B cell (primary cell): ENCODE measurements around the gene PPARG. TPM values are rescaled to one million over a fixed set of nuclear protein-coding genes. Genes with fewer than 3 reads are reported as not detected.

ENCODE experiments used
- ATAC-seq: fragments of 200-7000 bp; cut with Tn5 transposase; one replicate; pipeline ENCODE4 v1.10.0; 2021; ENCODE audit warnings: low read depth, mild to moderate bottlenecking, moderate number of reproducible peaks, moderate library complexity
- CTCF ChIA-PET: fragments of 350-600 bp; sonication (Branson Sonifier 250); formaldehyde crosslinking; loops from one replicate; lab custom pipeline; 2021; ENCODE audit warnings: antibody characterized with exemption, inconsistent platforms; lab: Charles Lee
- POLR2A ChIA-PET: fragments of 350-600 bp; sonication (Branson Sonifier 250); formaldehyde crosslinking; loops from one replicate; lab custom pipeline; 2021; ENCODE audit warnings: antibody characterized with exemption; lab: Charles Lee
- DNase-seq: peaks from one replicate; pipeline ENCODE4 v3.0.0; 2013
- H2AFZ ChIP-seq: 2 replicates; pipeline ENCODE4 v1.6.1; 2012; ENCODE audit warnings: mild to moderate bottlenecking, low read depth, low read length; ENCODE audit not compliant: insufficient read depth, poor library complexity, severe bottlenecking
- H3K27ac ChIP-seq, 2 donors: 1 replicate in 1 of 2; 2 replicates in 1 of 2; pipeline ENCODE4 v1.5.1; 2012 to 2013; ENCODE audit warnings: low read length in 2 of 2, mild to moderate bottlenecking in 2 of 2, moderate library complexity in 1 of 2
- H3K27me3 ChIP-seq, 4 experiments: fragments of 200-600 bp in 1 of 4; sonication (generic) in 1 of 4; replicated peaks in 1 of 4; 1 replicate in 2 of 4; 2 replicates in 2 of 4; pipeline versions ENCODE4 v1.6.1 to v1.7.0; 2013 to 2016; ENCODE audit warnings: low read length in 3 of 4, mild to moderate bottlenecking in 2 of 4, mixed read lengths in 1 of 4, moderate library complexity in 1 of 4; ENCODE audit not compliant: insufficient read depth in 4 of 4, control insufficient read depth in 3 of 4; ENCODE audit errors: control extremely low read depth in 1 of 4
- H3K36me3 ChIP-seq, 2 experiments: replicated peaks in 1 of 2; 1 replicate in 1 of 2; 2 replicates in 1 of 2; pipeline versions ENCODE4 v1.6.1 to v1.7.1; 2013; ENCODE audit warnings: low read length in 1 of 2; ENCODE audit not compliant: insufficient read depth in 2 of 2, control insufficient read depth in 1 of 2; ENCODE audit errors: control extremely low read depth in 1 of 2, extremely low read depth in 1 of 2
- H3K4me1 ChIP-seq, 2 donors: fragments of 200-600 bp in 1 of 2; sonication (generic) in 1 of 2; 1 replicate in 1 of 2; 2 replicates in 1 of 2; pipeline versions ENCODE4 v1.5.1 to v1.6.1; 2013 to 2017; ENCODE audit warnings: low read length in 2 of 2; ENCODE audit not compliant: control insufficient read depth in 2 of 2, insufficient read depth in 2 of 2
- H3K4me2 ChIP-seq: replicated peaks from 2 replicates; pipeline ENCODE3; 2012; ENCODE audit warnings: mild to moderate bottlenecking, low read depth, low read length; ENCODE audit not compliant: poor library complexity, severe bottlenecking
- H3K4me3 ChIP-seq, 5 experiments: fragments of 200-600 bp in 1 of 5; sonication (generic) in 1 of 5; 1 replicate in 3 of 5; 2 replicates in 2 of 5; pipeline versions ENCODE4 v1.5.1 to v1.7.0; 2011 to 2016; ENCODE audit warnings: low read length in 4 of 5, mild to moderate bottlenecking in 4 of 5, low read depth in 2 of 5, control low read depth in 1 of 5, moderate library complexity in 1 of 5; ENCODE audit not compliant: insufficient read depth in 1 of 5; ENCODE audit errors: control extremely low read depth in 1 of 5, extremely low read depth in 1 of 5
- H3K79me2 ChIP-seq: fragments of 200-600 bp; sonication (generic); one replicate; pipeline ENCODE4 v1.6.0; 2016; ENCODE audit warnings: low read length; ENCODE audit not compliant: control insufficient read depth, insufficient read depth
- H3K9ac ChIP-seq: fragments of 200-600 bp; sonication (generic); 2 replicates; pipeline ENCODE4 v1.6.1; 2017; ENCODE audit warnings: mild to moderate bottlenecking, low read length, moderate library complexity
- H3K9me3 ChIP-seq, 3 donors: one replicate each; pipeline versions ENCODE4 v1.6.1 to v1.7.1; 2013; ENCODE audit warnings: low read length in 2 of 3; ENCODE audit not compliant: control insufficient read depth in 2 of 3, insufficient read depth in 1 of 3; ENCODE audit errors: control extremely low read depth in 1 of 3
- H4K20me1 ChIP-seq: 2 replicates; pipeline ENCODE4 v1.6.0; 2012; ENCODE audit warnings: mild to moderate bottlenecking, low read length; ENCODE audit not compliant: insufficient read depth, control insufficient read depth, poor library complexity, severe bottlenecking
- H3K27ac Mint-ChIP-seq: one replicate; pipeline ENCODE4 v1.8.0; 2021; ENCODE audit warnings: mixed read lengths
- H3K27me3 Mint-ChIP-seq: one replicate; pipeline ENCODE4 v1.8.0; 2021; ENCODE audit warnings: mixed read lengths
- H3K4me1 Mint-ChIP-seq: one replicate; pipeline ENCODE4 v1.8.0; 2021; ENCODE audit warnings: mixed read lengths
- H3K4me3 Mint-ChIP-seq: one replicate; pipeline ENCODE4 v1.8.0; 2021; ENCODE audit warnings: mixed read lengths
- H3K9me3 Mint-ChIP-seq: one replicate; pipeline ENCODE4 v1.8.0; 2022; ENCODE audit warnings: mixed read lengths; ENCODE audit not compliant: insufficient read depth
- CTCF ChIP-seq: fragments of 200-600 bp; IDR thresholded peaks from one replicate; pipeline ENCODE4 v1.8.0; 2022; ENCODE audit warnings: antibody characterized with exemption, mild to moderate bottlenecking
- EZH2 ChIP-seq: IDR thresholded peaks from 2 replicates; pipeline ENCODE4 v1.6.1; 2012; ENCODE audit warnings: borderline replicate concordance, low read depth, mild to moderate bottlenecking, moderate library complexity, low read length; ENCODE audit not compliant: insufficient read depth, poor library complexity, severe bottlenecking
- WGBS: methylation state at CpG from one replicate; pipeline ENCODE4 v1.1.5; 2013; ENCODE audit warnings: missing lambda C conversion rate; ENCODE audit not compliant: insufficient coverage; 5-methylcytosine and 5-hydroxymethylcytosine counted together
- intact Hi-C: fragments of 100-400 bp; cut with micrococcal nuclease; formaldehyde crosslinking; loops from one replicate; pipeline ENCODE4 v1.10.0; 2022
- polyA plus RNA-seq: library from polyadenylated mRNA; depleted of rRNA; stranded (reverse); fragments of >200 nt; gene quantifications from 2 replicates; pipeline ENCODE4 v1.2.3, GENCODE V29; 2012
- total RNA-seq, 2 donors: library from RNA; stranded (reverse); fragments of 120-200 nt in 1 of 2; gene quantifications; 1 replicate in 1 of 2; 2 replicates in 1 of 2; pipeline versions ENCODE4 v1.2.3 to v1.2.4, GENCODE V29; 2013 to 2022

Gene PPARG
- total and polyA plus RNA-seq, 2 donors (not counting 1 experiment from before 2014, with no cell fraction given), result 0.12 to 0.44 TPM

GRCh38 chr3:12476238-12476897, 187.5 kb downstream of the PPARG start:
- no peak for ATAC-seq
- Histone ChIP-seq H4K20me1 (no peaks in the 10 kb centered on the region), H3K9ac (no peak overlapping the region), H2AFZ (no peak overlapping the region), H3K4me3 (no peak overlapping the region), H3K4me2 (no peak overlapping the region), H3K27me3 (no peaks in the 10 kb centered on the region), H3K36me3 (no peaks in the 10 kb centered on the region), H3K9me3 (no peaks in the 10 kb centered on the region), H3K27ac (no peak overlapping the region), H3K79me2 (no peaks in the 10 kb centered on the region), H3K4me1 (peaks cover 0 to 9% of the 10 kb centered on the region in 2 donors)
- H3K4me1 Mint-ChIP-seq, result peaks cover 4% of the 10 kb centered on the region
- DNase-seq, result no peak
- ChIA-PET POLR2A (no interaction called here), CTCF (interaction anchor here (10.5 kb wide), 1 partner anchor 342 kb away, joined by 200 read pairs; no protein-coding TSS in a partner anchor)
- no peaks in the 10 kb centered on the region for H3K27me3 Mint-ChIP-seq
- 85% methylated on average over 3 of the region's 5 CpGs for WGBS
- H3K27ac Mint-ChIP-seq, result no peak overlapping the region
- no peak overlapping the region for H3K4me3 Mint-ChIP-seq
- no peaks in the 10 kb centered on the region for H3K9me3 Mint-ChIP-seq
- intact Hi-C loops, result no loop called here
- TF ChIP-seq EZH2, result no peak

- Mint-ChIP-seq H3K27me3 (no peaks in the 10 kb centered on the region), H3K4me1 (peaks cover 4% of the 10 kb centered on the region), H3K9me3 (no peaks in the 10 kb centered on the region), H3K27ac (no peak overlapping the region), H3K4me3 (no peak overlapping the region)
- Histone ChIP-seq H3K27me3 (no peaks in the 10 kb centered on the region), H3K9ac (no peak overlapping the region), H2AFZ (no peak overlapping the region), H3K27ac (no peak overlapping the region), H3K36me3 (no peaks in the 10 kb centered on the region), H4K20me1 (no peaks in the 10 kb centered on the region), H3K9me3 (no peaks in the 10 kb centered on the region), H3K4me1 (peaks cover 0 to 9% of the 10 kb centered on the region in 2 donors), H3K4me3 (no peak overlapping the region), H3K4me2 (no peak overlapping the region), H3K79me2 (no peaks in the 10 kb centered on the region)
- 100% methylated on average over 5 of the region's 5 CpGs for WGBS
- no peak for ATAC-seq
- DNase-seq, result no peak
- POLR2A ChIA-PET, result no interaction called here
- no peak for TF ChIP-seq CTCF
- no peak for TF ChIP-seq EZH2
- intact Hi-C loops, result no loop called here
- CTCF ChIA-PET, result interaction anchor here (0.6 to 10.5 kb wide), 2 partner anchors 205 to 343 kb away, joined by 3 to 200 read pairs; no protein-coding TSS in a partner anchor
These were observed 188.4 kb downstream of the PPARG start for GRCh38 chr3:12477256-12477655.
